ENCODE measurements around the gene RNU6-8. TPM values are rescaled to one million over a fixed set of nuclear protein-coding genes. Genes with fewer than 3 reads are reported as not detected.
A peak's percentile ranks its signal among the peaks of the same experiment; 100 is the strongest.

RNU6-8 gene
- total RNA-seq, 2 donors from 2014 or later, result not detected

DNA sequence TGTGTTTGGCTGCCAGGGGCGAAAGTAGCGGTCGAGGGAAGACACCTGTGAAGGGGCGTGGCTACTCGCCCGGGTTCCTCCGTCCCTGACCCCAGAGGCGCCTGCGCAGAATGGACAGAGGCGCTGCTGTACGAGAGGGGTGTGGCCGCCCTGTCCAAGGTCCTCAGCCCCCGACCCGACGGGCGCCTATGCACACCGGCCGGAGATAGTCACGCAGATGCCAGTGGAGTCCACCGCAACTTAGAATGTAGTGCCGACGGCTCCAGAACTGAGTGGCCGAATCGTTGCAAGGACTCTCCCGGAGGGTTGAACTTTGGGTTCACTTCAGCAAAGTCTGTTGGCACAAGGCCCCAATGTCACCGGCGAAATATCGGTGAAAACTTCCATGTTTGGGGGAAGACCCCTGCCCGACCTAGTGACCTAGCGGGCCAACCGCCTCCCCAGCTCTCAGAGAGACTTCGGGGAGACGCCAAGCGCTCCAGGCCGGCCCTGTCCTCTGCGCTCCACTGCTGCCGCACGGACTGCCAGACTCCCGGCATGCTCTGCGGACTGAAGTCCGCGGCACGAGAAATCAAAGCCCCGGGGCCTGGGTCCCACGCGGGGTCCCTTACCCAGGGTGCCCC, 1.8 kb downstream of the RNU6-8 start:
- H3K4me1 Mint-ChIP-seq (ENCODE audit: low read depth), result peaks cover 53% of the 10 kb centered on the region
- H3K36me3 Mint-ChIP-seq (ENCODE audit: insufficient read depth in 2 of 2), result no peaks in the 10 kb centered on the region
- DNase-seq (peak; percentile 88 to 90), ATAC-seq (replicated peaks in 1 of 2) (peak; percentile 67)
- peaks cover 10% of the 10 kb centered on the region for H3K27me3 Mint-ChIP-seq (ENCODE audit: low read depth)
- no peaks in the 10 kb centered on the region for H3K9me3 Mint-ChIP-seq
- H3K27ac Mint-ChIP-seq, result peak overlapping the region; percentile 96
- H3K4me3 Mint-ChIP-seq, result peak overlapping the region; percentile 89 to 98

DNA sequence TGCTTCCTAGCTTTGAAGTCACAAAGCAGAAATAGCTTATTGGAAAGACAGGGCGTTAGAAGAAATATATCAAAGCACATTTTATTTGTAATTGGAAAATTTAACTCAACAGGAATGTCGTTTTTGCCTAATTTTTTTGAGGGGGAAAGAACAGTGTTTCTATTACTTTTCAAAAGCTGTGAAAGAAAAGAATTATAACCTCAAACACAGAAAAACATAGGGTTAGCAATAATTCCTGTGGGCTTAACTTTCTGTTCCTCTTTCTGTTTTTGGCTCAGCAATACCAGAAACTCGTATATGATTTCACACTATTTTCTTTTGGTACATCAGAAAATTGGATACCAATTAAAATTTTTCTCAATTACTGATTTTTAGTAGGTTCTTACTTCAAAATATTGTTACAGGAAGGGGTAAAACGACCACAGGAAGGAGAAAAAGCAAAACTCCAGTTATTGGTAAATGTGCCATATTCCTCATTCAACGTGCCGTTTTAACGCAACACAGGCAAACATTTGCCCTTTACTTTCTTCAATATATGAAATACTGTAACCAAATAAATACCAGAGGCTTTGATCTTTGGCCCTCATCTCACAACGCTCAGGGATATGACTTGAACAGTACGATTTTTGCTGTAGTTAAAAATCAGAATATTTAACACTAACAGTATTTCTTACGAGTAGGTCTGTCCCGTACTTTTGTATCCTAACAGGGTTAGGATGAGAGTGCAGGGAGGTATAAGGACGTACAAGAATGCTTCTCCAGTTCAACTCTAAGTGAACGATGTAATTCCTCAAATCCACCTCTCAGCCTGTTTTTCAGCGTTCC, 2.5 kb downstream of the RNU6-8 start:
- Mint-ChIP-seq H3K36me3 (ENCODE audit: insufficient read depth in 2 of 2) (no peaks in the 10 kb centered on the region), H3K27me3 (ENCODE audit: low read depth) (peaks cover 17% of the 10 kb centered on the region), H3K4me1 (ENCODE audit: low read depth) (peaks cover 45% of the 10 kb centered on the region), H3K4me3 (peak overlapping the region; percentile 89 to 98), H3K9me3 (no peaks in the 10 kb centered on the region), H3K27ac (peak overlapping the region; percentile 70)
- no peak for ATAC-seq (replicated peaks in 1 of 2)
- no peak for DNase-seq

GRCh38 chr14:32197919-32198318, 5.2 kb downstream of the RNU6-8 start:
- Mint-ChIP-seq H3K27ac (no peak overlapping the region), H3K4me1 (ENCODE audit: low read depth) (peaks cover 48% of the 10 kb centered on the region), H3K36me3 (ENCODE audit: insufficient read depth in 2 of 2) (no peaks in the 10 kb centered on the region), H3K4me3 (no peak overlapping the region), H3K27me3 (ENCODE audit: low read depth) (peaks cover 20% of the 10 kb centered on the region), H3K9me3 (no peaks in the 10 kb centered on the region)
- ATAC-seq (replicated peaks in 1 of 2) (peak in 1 of 2 donors; percentile 12), DNase-seq (peak in 1 of 2 donors; percentile 21)

- Mint-ChIP-seq H3K4me1 (ENCODE audit: low read depth) (peaks cover 41% of the 10 kb centered on the region), H3K27ac (no peak overlapping the region), H3K27me3 (ENCODE audit: low read depth) (peaks cover 20% of the 10 kb centered on the region), H3K9me3 (no peaks in the 10 kb centered on the region), H3K4me3 (no peak overlapping the region), H3K36me3 (ENCODE audit: insufficient read depth in 2 of 2) (no peaks in the 10 kb centered on the region)
- DNase-seq (no peak), ATAC-seq (replicated peaks in 1 of 2) (no peak)
These were observed 7.4 kb downstream of the RNU6-8 start for GRCh38 chr14:32195636-32196035.

DNA sequence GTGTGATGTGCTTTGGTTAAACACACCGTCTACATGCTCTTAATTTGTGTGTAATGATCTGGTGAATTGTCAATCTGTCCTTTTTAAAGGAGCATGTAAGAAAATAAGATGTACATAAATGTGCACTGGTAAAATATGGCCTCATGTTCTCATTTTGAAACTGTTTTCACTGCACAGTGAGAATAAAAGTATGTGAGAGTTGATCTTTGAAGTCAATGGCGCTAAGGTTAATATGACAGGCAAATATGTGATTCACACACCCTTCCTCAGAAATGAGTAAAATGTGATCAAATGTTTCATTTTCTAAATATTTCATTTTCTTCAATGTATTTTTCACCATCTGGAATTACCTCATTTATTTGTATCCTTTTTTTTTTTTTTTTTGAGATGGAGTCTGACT, 9.5 kb downstream of the RNU6-8 start:
- Mint-ChIP-seq H3K4me3 (peak overlapping the region; percentile 3 to 42), H3K9me3 (no peaks in the 10 kb centered on the region), H3K4me1 (ENCODE audit: low read depth) (peaks cover 34% of the 10 kb centered on the region), H3K27ac (no peak overlapping the region), H3K36me3 (ENCODE audit: insufficient read depth in 2 of 2) (no peaks in the 10 kb centered on the region), H3K27me3 (ENCODE audit: low read depth) (peaks cover 20% of the 10 kb centered on the region)
- DNase-seq, result no peak
- peak; percentile 89 to 91 for ATAC-seq (replicated peaks in 1 of 2)

- ATAC-seq (replicated peaks in 1 of 2) (peak; percentile 37 to 51), DNase-seq (no peak)
- Mint-ChIP-seq H3K9me3 (no peaks in the 10 kb centered on the region), H3K27ac (no peak overlapping the region), H3K27me3 (ENCODE audit: low read depth) (peaks cover 20% of the 10 kb centered on the region), H3K36me3 (ENCODE audit: insufficient read depth in 2 of 2) (no peaks in the 10 kb centered on the region), H3K4me1 (ENCODE audit: low read depth) (peaks cover 27% of the 10 kb centered on the region), H3K4me3 (peak overlapping the region in 1 of 2 donors; percentile 42)
These were observed 10.2 kb downstream of the RNU6-8 start for GRCh38 chr14:32192712-32193373.

DNA sequence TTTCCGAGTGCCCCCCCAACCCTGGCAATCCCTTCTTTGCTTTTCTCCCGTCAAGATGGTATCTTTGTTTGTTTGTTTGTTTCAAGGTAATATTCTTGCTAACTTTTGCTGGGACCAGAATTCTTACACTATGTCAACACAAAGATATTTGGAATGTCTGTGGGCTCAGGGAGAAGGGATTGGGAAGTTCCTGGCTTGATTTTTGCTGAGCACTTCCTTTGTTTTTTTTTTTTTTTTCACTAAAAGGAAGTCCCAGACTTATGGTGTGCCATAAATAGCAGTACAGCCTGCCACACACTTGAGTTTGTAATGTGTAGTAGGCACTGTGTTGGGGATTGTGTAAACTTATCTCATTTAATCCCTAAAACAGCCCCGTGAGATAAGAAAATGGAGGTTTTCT, 12.4 kb downstream of the RNU6-8 start:
- no peaks in the 10 kb centered on the region for H3K9me3 Mint-ChIP-seq

GRCh38 chr14:32189811-32190210, 13.3 kb downstream of the RNU6-8 start:
- Mint-ChIP-seq H3K36me3 (ENCODE audit: insufficient read depth in 2 of 2) (peaks cover 0 to 2% of the 10 kb centered on the region in 2 donors), H3K4me1 (ENCODE audit: low read depth) (peaks cover 28% of the 10 kb centered on the region), H3K9me3 (peaks cover 0 to 2% of the 10 kb centered on the region in 2 donors), H3K27me3 (ENCODE audit: low read depth) (no peaks in the 10 kb centered on the region), H3K27ac (peak overlapping the region; percentile 22), H3K4me3 (no peak overlapping the region)
- no peak for DNase-seq
- ATAC-seq (replicated peaks in 1 of 2), result no peak

More for the DNA sequence above, 12.4 kb downstream of the RNU6-8 start:
- Mint-ChIP-seq H3K27ac (no peak overlapping the region), H3K4me1 (ENCODE audit: low read depth) (peaks cover 29% of the 10 kb centered on the region), H3K27me3 (ENCODE audit: low read depth) (peaks cover 4% of the 10 kb centered on the region), H3K36me3 (ENCODE audit: insufficient read depth in 2 of 2) (no peaks in the 10 kb centered on the region), H3K4me3 (no peak overlapping the region)
- ATAC-seq (replicated peaks in 1 of 2), result no peak
- no peak for DNase-seq

GRCh38 chr14:32186248-32186647, 16.8 kb downstream of the RNU6-8 start:
- ATAC-seq (replicated peaks in 1 of 2), result no peak
- Mint-ChIP-seq H3K36me3 (ENCODE audit: insufficient read depth in 2 of 2) (peaks cover 0 to 4% of the 10 kb centered on the region in 2 donors), H3K4me3 (no peak overlapping the region), H3K4me1 (ENCODE audit: low read depth) (peaks cover 7% of the 10 kb centered on the region), H3K27me3 (ENCODE audit: low read depth) (no peaks in the 10 kb centered on the region), H3K9me3 (peaks cover 0 to 4% of the 10 kb centered on the region in 2 donors), H3K27ac (no peak overlapping the region)
- no peak for DNase-seq

DNA sequence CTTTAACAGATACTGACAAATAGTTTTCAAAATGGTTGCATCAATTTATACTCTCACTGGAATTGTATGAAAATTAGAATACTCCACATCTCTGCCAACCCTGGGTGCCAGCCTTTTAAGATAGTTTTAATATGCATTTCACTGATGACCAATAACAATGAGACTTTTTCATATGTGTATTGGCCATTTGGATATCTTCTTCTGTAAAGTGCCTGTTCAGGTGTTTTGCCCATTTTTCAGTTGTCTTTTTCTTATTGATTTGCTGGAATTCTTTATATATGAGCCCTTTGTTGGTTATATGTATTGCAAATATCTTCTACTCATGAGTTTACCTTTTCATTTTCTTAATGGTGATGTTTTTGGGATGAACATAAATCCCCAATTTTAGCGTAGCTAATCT, 18.0 kb downstream of the RNU6-8 start:
- H3K36me3 Mint-ChIP-seq (ENCODE audit: insufficient read depth in 2 of 2), result peaks cover 4 to 5% of the 10 kb centered on the region in 2 donors
- no peak overlapping the region for H3K4me3 Mint-ChIP-seq
- DNase-seq, result no peak
- peaks cover 7% of the 10 kb centered on the region for H3K4me1 Mint-ChIP-seq (ENCODE audit: low read depth)
- peaks cover 0 to 11% of the 10 kb centered on the region in 2 donors for H3K9me3 Mint-ChIP-seq
- ATAC-seq (replicated peaks in 1 of 2), result no peak
- no peak overlapping the region for H3K27ac Mint-ChIP-seq
- H3K27me3 Mint-ChIP-seq (ENCODE audit: low read depth), result peaks cover 7% of the 10 kb centered on the region

DNA sequence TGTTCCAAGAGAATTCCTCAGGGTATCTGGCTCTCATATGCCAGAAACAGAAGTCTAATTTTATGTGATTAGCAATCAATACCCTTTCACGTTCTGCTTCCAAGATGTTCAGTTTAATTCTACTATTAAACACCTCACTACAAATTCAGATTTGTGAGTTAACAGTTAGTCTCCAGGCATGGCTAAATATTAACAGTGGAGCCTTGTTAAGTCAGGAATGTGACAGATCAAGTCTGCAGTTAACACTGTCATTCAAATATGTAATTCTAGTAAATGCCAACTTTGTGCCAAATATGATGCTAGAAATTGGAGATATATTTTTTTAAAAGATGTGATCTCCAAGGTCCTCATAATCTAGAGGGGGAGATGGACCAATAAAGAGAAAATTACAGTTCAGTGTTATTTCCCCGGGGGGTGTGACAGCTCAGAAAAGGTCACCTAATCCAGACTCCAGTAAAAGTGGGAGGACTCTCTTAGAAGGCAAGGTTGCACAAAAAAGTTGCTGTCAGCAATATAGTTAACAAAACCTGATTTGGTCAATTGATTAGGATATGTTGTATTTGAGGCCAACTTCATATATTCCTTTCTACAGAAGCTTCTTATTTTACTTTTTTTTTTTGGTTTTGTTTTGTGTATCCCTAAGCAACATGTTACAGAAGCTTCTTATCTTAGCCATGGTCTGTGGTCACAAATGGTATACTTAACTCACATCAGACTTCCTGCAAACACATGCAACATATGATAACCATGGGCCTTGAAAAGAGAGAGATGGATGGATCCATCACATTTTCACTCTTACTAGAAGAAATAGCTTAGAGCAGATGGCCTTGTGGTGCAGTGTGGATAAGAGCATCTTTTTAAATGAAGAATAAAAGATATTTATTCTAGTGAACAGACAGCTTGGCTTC, 19.7 kb downstream of the RNU6-8 start:
- peaks cover 7% of the 10 kb centered on the region for H3K4me1 Mint-ChIP-seq (ENCODE audit: low read depth)
- H3K36me3 Mint-ChIP-seq (ENCODE audit: insufficient read depth in 2 of 2), result peaks cover 5 to 8% of the 10 kb centered on the region in 2 donors
- H3K27me3 Mint-ChIP-seq (ENCODE audit: low read depth), result peaks cover 13% of the 10 kb centered on the region
- H3K9me3 Mint-ChIP-seq, result peaks cover 6 to 11% of the 10 kb centered on the region in 2 donors
- peak; percentile 31 to 54 for ATAC-seq (replicated peaks in 1 of 2)
- H3K27ac Mint-ChIP-seq, result no peak overlapping the region
- no peak for DNase-seq
- H3K4me3 Mint-ChIP-seq, result no peak overlapping the region

DNA sequence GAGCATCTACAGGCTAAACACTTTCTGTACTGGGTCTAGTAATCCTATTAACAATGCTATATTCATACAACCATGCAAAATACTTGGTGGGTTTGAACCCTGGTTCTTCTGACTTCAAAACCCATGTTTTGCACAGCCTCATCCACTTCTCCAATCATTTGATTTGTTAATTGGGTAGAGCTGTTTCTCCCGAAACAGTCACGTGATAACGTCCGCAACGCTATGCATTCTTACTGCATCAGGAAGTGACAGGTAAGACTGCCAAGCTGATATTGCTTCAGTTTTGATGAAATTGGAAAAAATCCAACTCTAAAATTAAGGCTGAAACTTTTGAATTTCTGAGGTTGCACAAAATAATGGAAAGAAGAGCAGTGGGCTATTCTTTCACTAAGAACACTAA, 31.6 kb downstream of the RNU6-8 start:
- no peaks in the 10 kb centered on the region for H3K9me3 Mint-ChIP-seq

More for the DNA sequence above, 31.6 kb downstream of the RNU6-8 start:
- DNase-seq (no peak), ATAC-seq (replicated peaks in 1 of 2) (no peak)
- Mint-ChIP-seq H3K4me1 (ENCODE audit: low read depth) (no peaks in the 10 kb centered on the region), H3K4me3 (no peak overlapping the region), H3K27me3 (ENCODE audit: low read depth) (no peaks in the 10 kb centered on the region), H3K27ac (no peak overlapping the region), H3K36me3 (ENCODE audit: insufficient read depth in 2 of 2) (no peaks in the 10 kb centered on the region)
